Right lobe of liver (tissue), 4 donors: ENCODE measurements around the gene UNC5B.

Experiments used
- POLR2A ChIP-seq: fragments of 450-650 bp; IDR thresholded peaks from one replicate; pipeline ENCODE4 v1.6.1; 2017; ENCODE audit warnings: antibody characterized with exemption, mild to moderate bottlenecking
- TF ChIP-seq, protein P1 (sequence below), 4 donors: fragments of 200-600 bp in 3 of 4; fragments of 450-650 bp in 1 of 4; IDR thresholded peaks; one replicate each; pipeline versions ENCODE4 v1.5.1 to v1.8.0; 2016 to 2022; ENCODE audit warnings: antibody characterized with exemption in 4 of 4, mild to moderate bottlenecking in 2 of 4
- donor health status: DM: no; HTN: no; CAD: no.
- donor health status: DM: no; HTN: no; CAD: no.
- donor health status: DM: no; HTN: yes; CAD: no.

DNA sequence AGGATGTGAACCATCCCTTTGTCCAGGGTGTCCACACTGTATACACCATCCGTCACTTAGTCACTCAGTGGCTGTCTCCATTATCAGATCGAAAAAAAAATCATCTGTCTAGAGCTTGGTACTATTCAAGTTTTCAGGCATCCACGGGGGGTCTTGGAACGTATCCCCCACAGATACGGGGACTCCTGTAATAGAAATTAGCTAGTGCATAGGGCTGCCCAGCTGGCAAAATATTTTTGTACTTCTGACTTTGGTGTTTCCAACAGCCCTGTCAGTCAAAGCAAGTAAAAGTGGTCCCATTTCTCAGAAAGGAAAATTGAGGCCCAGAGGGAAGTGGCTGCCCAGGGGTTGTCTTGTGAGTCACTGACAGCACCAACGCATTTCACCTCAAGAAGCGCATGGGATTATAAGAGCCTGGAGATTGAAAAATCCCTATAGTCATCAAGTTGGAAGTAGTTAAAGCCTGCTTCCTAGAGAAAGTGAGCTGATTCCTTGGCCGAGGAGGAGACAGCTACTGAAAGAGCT lies 54.6 kb downstream of the UNC5B start:
- TF ChIP-seq, protein P1, sequence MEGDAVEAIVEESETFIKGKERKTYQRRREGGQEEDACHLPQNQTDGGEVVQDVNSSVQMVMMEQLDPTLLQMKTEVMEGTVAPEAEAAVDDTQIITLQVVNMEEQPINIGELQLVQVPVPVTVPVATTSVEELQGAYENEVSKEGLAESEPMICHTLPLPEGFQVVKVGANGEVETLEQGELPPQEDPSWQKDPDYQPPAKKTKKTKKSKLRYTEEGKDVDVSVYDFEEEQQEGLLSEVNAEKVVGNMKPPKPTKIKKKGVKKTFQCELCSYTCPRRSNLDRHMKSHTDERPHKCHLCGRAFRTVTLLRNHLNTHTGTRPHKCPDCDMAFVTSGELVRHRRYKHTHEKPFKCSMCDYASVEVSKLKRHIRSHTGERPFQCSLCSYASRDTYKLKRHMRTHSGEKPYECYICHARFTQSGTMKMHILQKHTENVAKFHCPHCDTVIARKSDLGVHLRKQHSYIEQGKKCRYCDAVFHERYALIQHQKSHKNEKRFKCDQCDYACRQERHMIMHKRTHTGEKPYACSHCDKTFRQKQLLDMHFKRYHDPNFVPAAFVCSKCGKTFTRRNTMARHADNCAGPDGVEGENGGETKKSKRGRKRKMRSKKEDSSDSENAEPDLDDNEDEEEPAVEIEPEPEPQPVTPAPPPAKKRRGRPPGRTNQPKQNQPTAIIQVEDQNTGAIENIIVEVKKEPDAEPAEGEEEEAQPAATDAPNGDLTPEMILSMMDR (IDR thresholded peaks at IDR 0.05) = no peak
- no peak for TF ChIP-seq POLR2A
